NK-92 treated with Interleukin-12 subunit alpha and Interleukin-12 subunit beta, amount 100 ng/mL, for 24 hours (cell line): Measurements from ENCODE around the gene IGF1R.
"Not testable (repeated sequence)": the region's sequence is repeated elsewhere in the genome, so short reads cannot be mapped to it uniquely, and the experiment has no call there.

Source experiments
- DNase-seq: peaks from one replicate; lab custom pipeline; 2025; lab: John Stamatoyannopoulos, UW

The IGF1R gene

GRCh38 chr15:98959640-98960007 is 311.3 kb downstream of the IGF1R start:
- no peak for DNase-seq

GRCh38 chr15:98960555-98961050 is 312.3 kb downstream of the IGF1R start:
- DNase-seq: no peak

GRCh38 chr15:98963444-98963843 is 315.1 kb downstream of the IGF1R start:
- no peak for DNase-seq

GRCh38 chr15:98964466-98965133 is 316.3 kb downstream of the IGF1R start:
- DNase-seq: no peak

- not testable (repeated sequence) for DNase-seq
Observed at GRCh38 chr15:98965134-98965491, 316.8 kb downstream of the IGF1R start.

- no peak for DNase-seq
Observed at GRCh38 chr15:98965597-98965996, 317.3 kb downstream of the IGF1R start.

- DNase-seq: no peak
Observed at GRCh38 chr15:98966091-98966787, 317.9 kb downstream of the IGF1R start.

GRCh38 chr15:98967096-98967495 is 318.8 kb downstream of the IGF1R start:
- no peak for DNase-seq

- DNase-seq: no peak
Observed at GRCh38 chr15:98967916-98968315, 319.6 kb downstream of the IGF1R start.

GRCh38 chr15:98968576-98968975 is 320.2 kb downstream of the IGF1R start:
- no peak for DNase-seq

- no peak for DNase-seq
Observed at GRCh38 chr15:98969126-98969735, 320.9 kb downstream of the IGF1R start.

- DNase-seq: no peak
Observed at GRCh38 chr15:98970799-98971198, 322.5 kb downstream of the IGF1R start.

GRCh38 chr15:98976500-98976899 is 328.2 kb downstream of the IGF1R start:
- DNase-seq: no peak

GRCh38 chr15:98977441-98977840 is 329.1 kb downstream of the IGF1R start:
- no peak for DNase-seq

GRCh38 chr15:98978153-98978552 is 329.8 kb downstream of the IGF1R start:
- no peak for DNase-seq

GRCh38 chr15:98980899-98981228 is 332.5 kb downstream of the IGF1R start:
- DNase-seq: no peak

GRCh38 chr15:98981851-98982722 is 333.7 kb downstream of the IGF1R start:
- no peak for DNase-seq

GRCh38 chr15:98983334-98983733 is 335.0 kb downstream of the IGF1R start:
- no peak for DNase-seq

- DNase-seq: no peak
Observed at GRCh38 chr15:98986281-98986680, 337.9 kb downstream of the IGF1R start.

GRCh38 chr15:98994892-98995291 is 346.6 kb downstream of the IGF1R start:
- no peak for DNase-seq

GRCh38 chr15:98996169-98996568 is 347.8 kb downstream of the IGF1R start:
- no peak for DNase-seq

- no peak for DNase-seq
Observed at GRCh38 chr15:98996624-98997023, 348.3 kb downstream of the IGF1R start.
